DND-41 (cell line): Measurements from ENCODE around the gene ST6GALNAC3.

Source experiments
- CTCF ChIP-seq: IDR thresholded peaks from 2 replicates; pipeline ENCODE4 v1.5.1; 2012; ENCODE audit warnings: borderline replicate concordance, low read length, moderate library complexity, mild to moderate bottlenecking; ENCODE audit not compliant: poor library complexity, severe bottlenecking; ENCODE audit errors: extremely low read depth
- EZH2 ChIP-seq: IDR thresholded peaks from 3 replicates; pipeline ENCODE4 v1.6.1; 2012; ENCODE audit warnings: borderline replicate concordance, low read depth, mild to moderate bottlenecking, moderate library complexity, low read length, inconsistent platforms; ENCODE audit not compliant: severe bottlenecking

- TF ChIP-seq CTCF (no peak), EZH2 (no peak)
Observed at GRCh38 chr1:76038287-76039004, 36.1 kb upstream of the ST6GALNAC3 start.
